Endothelial cell of umbilical vein (primary cell): ENCODE data around the gene KRTAP22-1.

Experiments
- CTCF ChIP-seq, 2 donors: IDR thresholded peaks; 1 replicate in 1 of 2; 2 replicates in 1 of 2; pipeline ENCODE4 v1.5.1; 2011; ENCODE audit warnings: low read length in 2 of 2, mild to moderate bottlenecking in 2 of 2, moderate library complexity in 2 of 2, control low read depth in 1 of 2, inconsistent platforms in 1 of 2, low read depth in 1 of 2; ENCODE audit not compliant: insufficient read depth in 1 of 2; ENCODE audit errors: extremely low read depth in 1 of 2
- EZH2 ChIP-seq: IDR thresholded peaks from 2 replicates; pipeline ENCODE4 v1.6.1; 2012; ENCODE audit warnings: borderline replicate concordance, low read depth, mild to moderate bottlenecking, moderate library complexity, low read length, inconsistent platforms; ENCODE audit not compliant: severe bottlenecking
- JUN ChIP-seq: IDR thresholded peaks from 2 replicates; pipeline ENCODE4 v1.6.1; 2011; ENCODE audit warnings: borderline replicate concordance, low read depth; ENCODE audit not compliant: insufficient read length, insufficient read depth
- POLR2A ChIP-seq: IDR thresholded peaks from 2 replicates; pipeline ENCODE4 v1.6.1; 2012; ENCODE audit warnings: low read depth, mild to moderate bottlenecking, control low read depth, low read length
- POLR2AphosphoS5 ChIP-seq: IDR thresholded peaks from 2 replicates; pipeline ENCODE4 v1.6.1; 2012; ENCODE audit warnings: low read depth, mild to moderate bottlenecking, control low read depth, low read length, moderate library complexity; ENCODE audit not compliant: insufficient read depth

GRCh38 chr21:30561957-30562356 is 38.9 kb upstream of the KRTAP22-1 start:
- TF ChIP-seq CTCF (IDR thresholded peaks at IDR 0.05; ENCODE audit: extremely low read depth in 1 of 2, insufficient read depth in 1 of 2, low read depth in 1 of 2, low read length in 2 of 2) (no peak), POLR2AphosphoS5 (no peak), POLR2A (no peak), JUN (no peak), EZH2 (no peak)
